Activated naive CD4-positive, alpha-beta T cell (primary cell): Measurements from ENCODE around the gene TGFB2.
A peak's percentile ranks its signal among the peaks of the same experiment; 100 is the strongest.

ENCODE experiments used
- DNase-seq, 4 experiments: peaks; one replicate each; lab custom pipeline; 2025; lab: John Stamatoyannopoulos, UW

The TGFB2 gene

DNA sequence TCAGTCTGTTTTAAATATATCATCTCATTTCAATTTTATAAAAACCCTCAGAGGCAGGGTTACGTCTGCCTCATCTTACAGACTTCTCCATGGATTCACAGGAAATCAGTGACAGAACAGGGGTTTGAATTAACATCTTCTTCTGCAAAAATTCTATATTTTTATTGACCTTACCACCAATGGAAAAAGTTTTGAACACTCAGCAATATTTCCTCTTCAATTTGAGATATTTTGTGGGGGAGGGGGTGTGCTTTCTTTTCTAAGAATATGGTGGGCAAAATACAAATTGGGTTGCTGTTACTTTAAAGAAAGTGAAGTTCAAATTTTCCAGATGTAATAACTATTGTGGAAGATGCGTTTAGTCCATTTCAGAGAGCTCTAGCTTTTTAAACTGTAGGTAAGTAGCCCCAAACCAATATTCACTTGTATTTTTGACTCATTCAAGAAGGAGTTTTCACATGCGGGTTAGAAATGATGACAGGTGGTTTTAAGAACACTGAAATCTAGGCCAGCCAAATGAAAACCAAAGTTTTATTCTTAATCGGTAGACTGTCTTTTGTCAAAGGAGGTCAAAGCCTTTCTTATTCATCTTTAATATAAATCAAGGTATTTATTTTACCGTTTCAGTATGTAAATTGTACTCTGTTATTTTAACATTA is 17.4 kb downstream of the TGFB2 start:
- no peak for DNase-seq

DNA sequence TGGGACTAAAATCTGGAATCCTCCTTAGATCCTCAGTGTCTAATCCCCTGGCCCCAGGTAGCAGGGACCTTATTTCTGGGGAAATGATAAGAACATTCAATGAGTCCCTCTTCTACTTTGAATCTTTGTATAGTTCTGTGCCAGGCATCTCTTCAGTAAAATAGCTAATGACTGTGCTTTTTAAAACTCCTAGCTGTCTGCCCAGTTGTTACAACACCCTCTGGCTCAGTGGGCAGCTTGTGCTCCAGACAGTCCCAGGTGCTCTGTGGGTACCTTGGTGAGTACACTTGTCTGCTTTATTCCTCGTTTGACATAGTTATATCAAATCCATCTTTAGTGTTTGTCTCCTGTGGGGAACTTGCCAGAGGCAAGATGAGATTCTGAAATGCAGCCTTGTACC is 18.0 kb downstream of the TGFB2 start:
- DNase-seq = no peak

DNA sequence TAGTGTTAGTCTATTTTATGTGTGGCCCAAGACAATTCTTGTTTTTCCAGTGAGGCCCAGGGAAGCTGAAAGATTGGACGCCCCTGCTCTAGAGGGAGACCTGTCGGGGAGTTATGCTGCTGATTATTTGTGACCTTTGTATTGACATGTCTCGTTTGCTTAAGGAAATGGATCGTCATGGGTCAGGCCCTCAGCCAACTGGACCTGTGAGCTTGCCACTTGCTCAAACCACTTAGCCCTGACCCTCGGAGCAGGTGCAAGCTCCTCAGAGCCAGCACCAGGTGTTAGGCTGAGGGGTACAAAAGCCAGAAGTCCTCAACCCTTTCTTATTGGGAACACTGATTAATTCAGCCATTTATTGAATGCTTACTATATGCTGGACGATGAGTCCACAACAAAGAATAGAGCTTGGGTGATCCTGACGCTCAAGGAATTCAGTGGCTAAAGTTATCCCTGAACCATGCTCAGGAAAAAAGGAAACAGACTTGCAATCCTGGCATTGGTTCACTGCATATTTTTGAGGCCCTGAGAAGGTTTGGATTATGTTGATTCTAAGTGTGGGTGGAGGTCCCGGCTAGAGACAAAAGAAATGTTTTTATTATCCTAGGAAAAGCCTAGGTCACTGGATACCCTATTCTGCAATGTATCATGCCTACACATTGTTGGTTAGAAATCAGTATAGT is 19.0 kb downstream of the TGFB2 start:
- DNase-seq = no peak

DNA sequence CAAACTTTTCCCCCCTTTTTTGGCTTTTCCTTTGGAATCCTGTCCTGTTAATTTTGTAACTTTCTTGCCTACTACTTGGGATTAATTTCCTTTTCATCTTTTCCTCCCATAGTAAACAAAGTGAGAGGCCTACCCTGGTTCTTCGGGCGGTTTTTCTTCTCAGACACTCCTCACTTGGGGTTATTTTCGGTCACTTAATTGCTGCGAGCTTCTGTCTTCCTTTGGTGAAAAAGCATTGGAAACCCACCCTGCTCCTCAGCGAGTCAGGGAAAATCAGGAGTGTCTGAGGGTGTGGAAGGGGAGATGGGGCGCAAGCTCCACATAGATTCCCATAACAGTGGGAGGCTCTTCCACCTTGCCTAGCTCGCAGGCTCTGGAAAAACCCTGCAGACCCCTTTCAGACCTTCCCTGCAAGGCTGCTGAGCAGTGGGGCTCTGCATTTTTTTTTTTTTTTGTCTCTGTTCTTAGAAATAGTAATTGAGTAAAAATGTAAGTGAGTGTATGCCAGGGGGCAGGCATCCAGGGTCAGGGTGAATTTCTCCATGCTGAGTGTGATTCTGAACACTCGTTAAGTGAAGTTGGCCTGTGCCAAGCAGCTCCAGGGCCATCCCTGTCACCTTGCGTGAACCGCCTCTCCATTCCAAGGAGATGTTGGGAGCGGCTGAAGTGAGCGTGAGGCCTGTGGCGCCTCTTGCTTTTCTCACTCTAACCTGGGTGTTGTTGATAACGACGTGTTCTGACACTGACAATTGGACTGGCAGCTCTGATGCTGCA is 20.3 kb downstream of the TGFB2 start:
- DNase-seq = no peak

DNA sequence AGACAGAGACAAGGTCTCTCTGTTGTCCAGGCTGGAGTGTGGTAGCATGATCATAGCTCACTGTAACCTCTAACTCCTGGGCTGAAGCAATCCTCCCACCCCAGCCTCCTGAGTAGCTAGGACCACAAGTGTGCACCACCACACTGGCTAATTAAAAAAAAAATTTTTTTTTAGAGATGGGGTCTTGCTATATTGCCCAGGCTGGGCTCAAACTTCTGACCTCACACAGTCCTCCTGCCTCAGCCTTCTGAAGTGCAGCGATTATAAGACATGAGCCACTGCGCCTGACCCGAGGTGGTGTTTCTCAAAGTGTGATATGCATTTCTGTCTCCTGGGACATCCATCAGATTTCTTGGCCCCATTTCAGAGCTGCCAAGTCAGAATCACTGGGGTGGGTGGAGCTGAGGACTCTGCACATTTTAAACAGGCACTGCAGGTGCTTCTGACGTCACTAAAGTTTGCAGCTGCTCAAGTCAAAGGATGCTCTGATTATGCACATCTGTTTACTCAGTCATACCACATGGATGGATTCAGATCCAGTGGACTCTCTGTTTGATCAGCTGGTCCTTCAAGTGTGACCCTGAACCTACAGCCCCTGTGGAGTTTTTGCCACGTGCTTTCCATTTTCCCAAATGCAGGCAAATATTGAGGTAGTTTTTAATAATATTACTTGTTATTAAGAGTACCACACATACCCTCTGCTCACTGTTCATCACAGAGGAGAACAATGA is 21.4 kb downstream of the TGFB2 start:
- no peak for DNase-seq

DNA sequence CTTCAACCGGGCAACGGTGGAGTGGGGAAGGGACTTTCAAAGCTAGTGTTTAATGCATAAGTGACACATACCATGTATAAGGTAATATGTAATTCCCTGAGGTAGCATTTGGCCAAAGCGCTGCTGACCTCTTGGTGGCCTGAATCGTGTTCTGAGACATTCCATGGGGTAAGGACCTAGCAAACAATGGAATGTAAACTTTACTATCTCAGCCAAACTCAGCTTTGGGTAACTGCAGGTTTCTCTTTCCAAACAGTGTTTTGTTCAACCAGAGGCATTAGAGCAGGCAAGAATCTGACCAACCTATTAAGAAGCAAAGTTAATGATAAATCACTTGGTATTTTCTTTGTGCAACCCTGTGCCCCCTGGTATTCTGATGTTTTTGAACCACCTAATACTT is 22.0 kb downstream of the TGFB2 start:
- DNase-seq = no peak

DNA sequence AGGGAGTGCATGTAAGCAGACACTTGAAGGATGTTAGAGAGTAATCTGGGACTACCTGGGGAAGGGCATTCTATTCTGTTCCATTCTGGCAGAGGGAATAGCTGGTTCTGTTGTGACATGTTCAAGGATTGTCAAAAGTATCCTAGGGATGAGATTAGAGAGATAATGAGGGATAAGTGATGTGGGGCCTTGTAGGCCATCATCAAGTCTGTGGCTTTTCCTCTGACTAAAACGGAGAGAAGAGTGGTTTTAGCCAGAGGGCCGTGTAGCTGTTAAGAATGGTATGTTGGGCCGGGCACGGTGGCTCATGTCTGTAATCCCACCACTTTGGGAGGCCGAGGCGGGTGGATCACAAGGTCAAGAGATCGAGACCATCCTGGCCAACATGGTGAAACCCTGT is 23.6 kb downstream of the TGFB2 start:
- DNase-seq = no peak

DNA sequence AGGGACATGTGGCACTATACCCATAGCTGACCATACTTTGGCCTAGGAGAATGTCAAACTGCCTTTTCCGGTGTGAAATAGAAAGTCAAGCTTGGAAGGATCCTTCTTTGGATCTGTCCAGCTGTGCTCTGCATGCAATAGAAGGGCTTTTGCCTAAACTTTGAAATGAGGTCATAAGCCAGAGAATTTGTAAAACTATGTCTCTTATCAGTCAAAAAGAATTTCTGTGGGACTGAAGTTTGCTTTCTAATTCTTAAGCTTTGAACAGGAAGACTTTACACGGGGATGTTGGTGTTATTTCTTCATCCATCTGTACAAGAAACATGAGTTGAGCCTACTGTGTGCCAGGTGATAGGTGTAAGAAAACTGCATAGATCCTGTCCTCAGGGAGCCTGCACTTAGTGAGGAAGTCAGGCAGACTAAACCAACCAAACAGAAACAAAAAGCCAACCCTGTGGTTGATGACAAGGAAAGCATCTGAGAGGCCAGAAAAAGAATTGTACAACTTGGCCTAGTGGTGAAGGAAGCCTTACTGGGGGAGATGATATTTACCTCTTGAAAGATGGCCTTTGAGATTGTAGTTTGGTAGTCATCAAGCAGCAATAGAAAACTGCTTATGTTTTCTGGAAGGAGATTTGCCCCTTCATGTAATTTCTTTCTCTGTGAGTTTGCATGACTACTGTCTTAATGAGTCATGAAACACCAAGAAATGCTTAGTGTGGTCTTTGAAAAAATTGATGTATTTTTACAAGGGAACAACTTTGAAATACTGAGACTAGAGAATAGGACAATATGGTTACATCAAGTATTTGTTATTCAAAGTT is 24.8 kb downstream of the TGFB2 start:
- DNase-seq = no peak

DNA sequence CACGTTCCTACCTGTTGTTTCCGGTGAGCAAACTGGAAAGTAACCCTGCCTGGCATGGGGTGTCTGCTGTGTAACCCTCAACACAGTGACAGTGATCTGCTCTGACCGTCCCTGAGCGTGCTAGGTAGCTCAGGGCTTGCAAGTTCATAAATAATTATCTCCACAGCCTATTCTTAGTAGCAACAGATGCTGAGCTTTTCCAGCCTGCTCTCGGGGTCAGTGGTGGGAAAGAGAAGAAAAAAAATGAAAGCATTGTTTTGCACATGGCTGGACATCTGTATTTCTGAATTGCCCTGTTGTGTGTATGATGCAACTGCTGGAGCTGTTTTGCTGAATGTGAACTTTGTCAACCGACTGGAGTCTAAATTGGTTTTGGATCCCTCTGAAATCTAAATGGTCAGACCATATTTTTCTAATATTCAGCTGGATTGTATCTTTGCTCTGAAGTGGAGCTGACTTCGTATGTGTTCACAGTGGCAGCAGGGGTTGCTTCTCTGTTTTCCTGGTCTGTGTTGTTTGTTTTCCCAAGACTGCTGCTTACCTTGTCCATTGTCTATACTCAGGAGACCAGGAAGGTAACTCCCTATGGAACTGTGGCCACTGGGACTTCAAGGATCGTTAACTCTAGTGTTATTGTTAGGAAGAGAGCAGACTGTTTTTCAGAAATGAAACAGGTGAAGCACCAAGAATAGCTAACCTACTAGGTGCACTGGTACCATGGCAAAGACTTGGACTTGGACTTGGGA is 27.0 kb downstream of the TGFB2 start:
- DNase-seq = no peak

DNA sequence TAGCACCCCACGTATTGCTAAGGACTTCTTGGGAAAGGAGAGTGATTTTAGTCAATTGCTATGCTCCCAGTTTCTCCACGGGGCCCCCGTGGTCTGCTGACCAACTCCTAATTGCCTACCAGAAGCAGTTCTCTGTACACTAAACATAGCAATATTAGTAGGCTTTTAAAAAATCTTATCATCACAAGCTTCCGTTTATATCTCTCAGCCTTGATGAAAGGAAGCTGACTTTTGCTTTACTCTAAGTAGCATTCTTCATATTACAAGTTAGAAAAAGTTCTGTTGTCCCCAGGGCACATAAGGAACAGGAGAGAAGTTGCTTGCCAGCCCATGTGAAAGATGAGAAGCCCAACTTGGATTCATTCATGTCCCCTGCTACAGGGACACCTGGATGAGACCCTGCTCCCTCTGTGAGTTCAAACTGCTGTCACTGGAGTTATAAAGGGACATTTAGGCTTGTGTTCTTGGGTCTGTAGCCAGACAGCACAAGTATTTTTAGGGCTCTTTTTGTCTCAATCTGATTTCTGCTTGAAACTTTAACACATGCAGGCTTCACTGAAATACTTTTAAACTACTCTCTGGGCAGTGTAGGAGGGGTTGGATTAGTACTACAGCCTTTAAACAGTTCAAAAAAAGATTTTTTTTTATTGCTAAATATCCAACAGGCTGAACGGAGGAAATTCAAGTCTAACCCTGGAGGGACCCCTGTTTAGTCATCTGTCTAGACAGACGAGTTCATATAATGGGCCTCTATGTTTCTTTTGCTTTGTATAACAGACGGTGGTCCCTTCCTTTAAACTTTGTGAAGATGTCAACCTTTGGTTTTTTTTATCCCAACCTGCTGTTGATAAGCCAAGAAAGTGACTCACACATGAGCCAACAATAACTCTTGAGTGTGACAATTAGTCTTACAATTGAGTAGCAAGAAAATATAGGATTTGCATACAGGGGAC is 29.5 kb downstream of the TGFB2 start:
- DNase-seq = no peak

DNA sequence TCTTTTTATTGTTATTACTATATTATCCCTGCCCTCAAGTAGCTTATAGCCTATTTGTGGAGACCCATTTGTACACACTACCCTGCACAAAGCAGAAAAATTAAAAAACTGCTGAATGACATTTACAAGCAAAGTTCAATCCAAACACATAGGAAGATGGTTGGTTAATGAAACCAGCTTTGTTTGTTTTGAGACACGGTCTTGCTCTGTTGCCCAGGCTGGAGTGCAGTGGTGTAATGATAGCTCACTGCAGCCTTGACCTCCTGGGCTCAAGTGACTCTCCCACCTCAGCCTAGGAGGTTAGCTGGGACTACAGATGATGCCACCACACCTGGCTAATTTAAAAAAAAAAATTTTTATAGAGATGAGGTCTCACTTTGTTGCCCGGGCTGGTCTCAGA is 31.6 kb downstream of the TGFB2 start:
- DNase-seq = no peak

DNA sequence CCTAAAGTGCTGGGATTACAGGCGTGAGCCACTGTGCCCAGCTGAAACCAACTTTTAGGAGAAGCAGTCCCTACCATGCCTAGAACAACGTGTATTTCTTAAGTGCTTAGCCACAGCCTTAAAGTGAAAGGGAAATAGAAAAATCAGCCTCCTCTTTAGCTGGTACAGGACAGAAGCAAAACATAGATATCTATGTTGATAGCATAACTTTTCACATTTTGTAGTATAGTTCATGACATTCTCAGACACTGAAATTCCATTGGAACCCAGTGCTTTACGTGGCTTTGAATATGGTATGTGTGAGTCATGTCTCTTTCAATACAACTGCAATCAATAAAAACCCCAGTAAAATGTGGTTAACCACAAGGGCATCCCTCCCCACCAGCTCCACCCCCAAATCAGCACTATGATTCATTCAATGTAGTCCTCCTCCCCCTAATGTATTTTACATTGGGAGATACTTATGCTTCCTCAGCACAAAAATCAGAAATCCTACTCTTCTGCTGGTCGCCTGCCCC is 32.1 kb downstream of the TGFB2 start:
- DNase-seq = peak in 1 of 4 experiments; percentile 3

DNA sequence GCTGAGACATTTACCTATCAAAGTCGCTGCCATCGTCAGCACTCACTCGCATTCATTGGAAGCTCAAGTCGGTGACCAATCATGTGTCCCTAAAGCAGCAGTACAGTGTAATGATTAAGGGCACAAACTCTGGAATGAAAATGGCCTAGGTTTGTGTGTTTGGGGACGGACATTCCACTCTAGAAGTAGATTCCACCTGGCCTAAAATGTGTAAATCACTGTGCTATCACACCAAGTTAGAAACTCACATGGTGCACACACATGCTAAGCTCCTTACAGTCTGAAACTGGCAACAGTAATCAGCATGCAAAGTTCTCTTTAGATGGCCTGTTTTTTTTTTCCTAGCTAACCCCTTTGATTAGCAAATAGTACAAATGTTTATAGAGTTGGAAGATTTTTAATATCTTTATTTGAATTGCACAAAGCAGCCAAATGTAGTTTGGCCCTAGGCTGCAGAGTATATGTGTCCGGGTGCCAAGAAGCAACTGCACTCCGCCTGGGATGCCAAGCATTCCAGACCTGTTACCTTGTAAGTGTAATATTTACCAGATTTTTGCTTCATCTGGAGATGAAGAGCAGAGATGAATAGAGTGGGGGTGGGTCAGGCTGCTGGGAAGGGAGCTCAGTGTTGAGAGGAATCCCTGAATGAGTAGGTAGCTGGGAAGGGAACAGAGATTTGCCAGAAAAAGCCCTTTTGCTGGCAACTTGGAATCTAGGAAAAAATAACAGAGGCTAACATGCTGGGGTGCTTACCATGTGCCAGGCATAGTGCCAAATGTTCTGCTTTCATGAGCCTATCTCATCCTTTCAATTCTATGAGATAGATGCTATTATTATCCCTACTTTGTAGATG is 35.2 kb downstream of the TGFB2 start:
- no peak for DNase-seq

DNA sequence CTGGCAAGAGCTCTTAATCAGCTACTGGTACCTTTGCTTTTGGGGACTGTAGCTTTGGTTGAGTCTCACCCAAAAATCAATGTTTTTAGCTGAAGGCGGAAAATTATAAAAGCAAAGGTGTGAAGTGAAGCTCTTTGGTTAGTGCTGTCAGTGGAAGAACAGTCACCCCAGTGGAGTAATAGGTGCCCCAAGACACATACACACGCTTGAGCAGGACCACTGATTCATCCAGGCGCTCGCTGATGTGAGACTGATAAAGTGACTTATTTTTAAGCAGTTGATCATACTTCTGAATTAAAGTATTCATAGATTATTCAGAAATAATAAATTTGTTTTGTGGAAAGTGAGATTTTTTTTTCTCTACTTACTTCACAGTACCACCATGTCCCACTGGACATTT is 37.1 kb downstream of the TGFB2 start:
- DNase-seq = no peak

DNA sequence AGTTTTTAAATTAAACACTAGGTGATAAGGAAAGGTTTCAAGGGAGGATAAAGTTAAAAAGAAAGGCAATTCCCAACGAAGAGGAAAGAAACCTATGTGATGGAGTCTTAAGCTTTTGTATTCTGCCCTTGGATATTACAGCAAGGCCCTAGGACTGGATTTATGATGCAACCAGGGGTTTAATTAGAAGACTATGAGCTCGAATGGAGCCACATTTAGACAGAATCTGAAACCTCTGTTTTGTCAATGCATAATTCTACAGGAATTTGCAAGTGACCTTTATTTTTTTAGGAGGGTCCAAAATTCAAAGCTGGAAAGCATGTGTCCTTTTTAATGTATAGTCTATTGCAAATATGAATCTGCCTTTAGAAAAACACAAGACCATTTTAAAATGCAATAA is 37.9 kb downstream of the TGFB2 start:
- no peak for DNase-seq

DNA sequence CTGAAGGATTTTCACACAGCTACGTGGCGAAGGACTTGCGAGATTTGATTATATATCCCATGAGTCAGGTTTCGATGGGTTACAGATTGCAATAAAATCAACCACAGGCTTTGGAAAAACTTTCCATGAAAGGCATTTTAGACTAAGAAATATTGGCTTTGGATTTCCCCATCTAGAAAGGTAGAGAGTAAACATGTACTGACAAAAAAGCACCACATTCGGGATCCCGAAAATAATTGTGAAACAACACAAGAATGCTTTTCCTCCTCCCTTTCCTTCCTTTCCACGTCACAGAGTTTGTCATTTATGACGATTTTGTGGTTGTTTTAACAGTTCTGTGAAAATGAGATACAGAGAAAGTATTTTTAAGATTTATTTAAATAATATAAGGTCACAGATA is 38.5 kb downstream of the TGFB2 start:
- no peak for DNase-seq

DNA sequence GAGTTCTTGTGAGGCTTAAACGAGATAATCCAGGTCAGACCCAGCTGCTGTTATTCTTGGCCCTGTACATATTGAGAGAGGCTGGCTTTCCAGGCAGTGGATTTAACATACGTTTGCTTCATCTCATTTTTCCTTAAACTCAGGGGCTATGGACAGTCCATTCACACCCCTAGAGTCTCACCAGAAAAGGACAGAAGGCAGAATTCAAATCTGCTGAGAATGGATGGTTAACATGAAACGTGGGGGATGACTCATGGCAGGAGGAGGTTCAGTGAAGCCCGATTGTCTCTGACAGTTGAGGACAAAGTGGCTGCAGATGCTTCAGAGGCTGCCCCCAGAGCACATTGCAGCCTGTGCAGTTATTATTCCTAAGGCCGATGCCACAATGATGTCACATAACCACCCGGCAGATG is 39.5 kb downstream of the TGFB2 start:
- no peak for DNase-seq

DNA sequence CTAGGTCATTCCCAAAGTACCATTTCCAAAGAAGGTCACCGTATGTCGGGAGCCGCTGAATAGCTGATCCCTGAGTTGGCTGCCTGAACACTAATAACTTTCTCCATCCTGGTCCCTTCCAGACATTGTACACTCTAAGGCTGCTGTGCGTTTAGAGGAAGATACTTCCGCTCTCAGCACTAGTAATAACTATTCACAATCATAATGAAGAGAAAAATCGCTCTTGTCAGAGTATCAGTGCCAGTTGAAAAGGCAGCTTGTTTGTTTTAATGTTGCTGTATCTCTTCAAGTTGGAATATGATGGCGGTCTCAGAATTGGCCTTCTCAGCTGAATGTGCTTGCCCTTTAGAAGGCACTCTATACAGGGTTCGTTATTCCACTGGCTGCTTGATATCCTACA is 43.5 kb downstream of the TGFB2 start:
- DNase-seq = no peak

DNA sequence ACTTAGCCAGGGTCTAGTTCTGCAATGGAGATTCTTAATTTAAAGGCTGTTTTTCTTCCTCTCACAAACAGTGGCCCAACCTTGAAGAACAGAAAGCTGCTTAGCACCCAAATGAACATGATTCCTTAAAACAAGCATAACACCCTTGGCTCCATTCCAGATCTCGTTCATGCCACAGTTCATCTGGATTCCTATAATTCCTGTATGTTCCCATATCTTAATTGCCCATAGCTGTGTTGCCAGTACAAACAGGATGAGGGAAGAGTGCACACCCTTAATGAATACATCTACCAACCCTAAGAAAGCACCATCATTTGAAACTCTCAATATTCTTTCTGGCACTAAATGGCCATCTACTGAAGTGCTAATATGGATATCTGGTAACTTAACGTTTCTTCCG is 45.5 kb downstream of the TGFB2 start:
- no peak for DNase-seq
